ENCODE results near the gene ZNF629. TPM values are rescaled to one million over a fixed set of nuclear protein-coding genes. Genes with fewer than 3 reads are reported as not detected.
"Not testable (repeated sequence)": the region's sequence is repeated elsewhere in the genome, so short reads cannot be mapped to it uniquely, and the experiment has no call there.

ZNF629 gene
- total and polyA plus RNA-seq, 3 donors from 2014 or later: 11.2 to 21.9 (median 19.4) TPM

DNA sequence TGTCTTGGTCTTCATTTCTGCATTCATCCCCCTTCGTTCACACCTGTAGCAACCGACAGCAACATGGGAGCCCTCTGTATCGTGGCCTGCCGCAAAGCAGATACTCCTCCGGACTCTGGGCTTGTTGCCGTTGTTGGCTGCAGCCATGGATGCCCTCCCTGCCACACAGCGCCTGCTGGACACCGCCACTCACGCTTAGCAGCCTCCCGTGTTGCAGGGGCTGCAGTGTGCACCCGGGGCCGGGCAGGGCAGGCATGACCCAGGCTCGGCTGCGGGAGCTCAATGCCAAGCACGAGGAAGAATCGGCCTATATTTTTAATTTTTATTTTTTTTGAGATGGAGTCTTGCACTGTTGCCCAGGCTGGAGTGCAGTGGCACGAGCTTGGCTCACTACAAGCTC is 34.9 kb upstream of the ZNF629 start:
- intact Hi-C loops (cut with DNase I; ENCODE audit: low total_unique reads): no loop called here
- H3K27ac ChIP-seq: no peak overlapping the region
- no peaks in the 10 kb centered on the region for H3K27me3 ChIP-seq

DNA sequence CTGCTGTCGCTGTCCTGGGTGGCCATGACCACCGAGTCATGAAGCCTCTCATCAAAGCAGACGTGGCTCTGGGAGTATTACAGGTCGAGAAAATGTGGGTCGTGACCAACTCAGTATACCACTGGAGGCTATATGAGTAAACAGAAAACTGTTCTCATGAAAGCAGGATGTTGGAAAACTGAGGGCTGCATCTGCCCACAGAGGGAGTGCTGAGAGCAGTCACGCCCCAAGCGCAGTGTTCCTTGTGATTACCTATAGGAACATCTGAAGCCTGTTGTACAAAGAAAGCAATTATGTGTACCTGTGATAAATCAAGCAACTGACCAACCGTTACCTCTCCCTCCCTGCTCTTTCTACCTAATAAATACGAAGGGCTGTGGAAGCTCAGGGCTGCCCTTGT is 34.4 kb upstream of the ZNF629 start:
- H3K4me1 ChIP-seq; DNase-seq; intact Hi-C loops (cut with DNase I; ENCODE audit: low total_unique reads); H3K36me3 ChIP-seq (ENCODE audit: low read depth, missing control alignments); H3K27me3 ChIP-seq; H3K4me3 ChIP-seq; H3K27ac ChIP-seq; H3K9me3 ChIP-seq: not testable (repeated sequence)
- WGBS, 2 donors: 60 to 79% methylated on average over 9 of the region's 9 CpGs

More for the DNA sequence above, 34.9 kb upstream of the ZNF629 start:
- Histone ChIP-seq H3K4me1 (no peaks in the 10 kb centered on the region), H3K36me3 (ENCODE audit: low read depth, missing control alignments) (no peaks in the 10 kb centered on the region), H3K9me3 (no peaks in the 10 kb centered on the region), H3K4me3 (no peak overlapping the region)
- DNase-seq: no peak
- 85 to 88% methylated on average over 17 of the region's 17 CpGs for WGBS, 2 donors
- TF ChIP-seq, protein P1, sequence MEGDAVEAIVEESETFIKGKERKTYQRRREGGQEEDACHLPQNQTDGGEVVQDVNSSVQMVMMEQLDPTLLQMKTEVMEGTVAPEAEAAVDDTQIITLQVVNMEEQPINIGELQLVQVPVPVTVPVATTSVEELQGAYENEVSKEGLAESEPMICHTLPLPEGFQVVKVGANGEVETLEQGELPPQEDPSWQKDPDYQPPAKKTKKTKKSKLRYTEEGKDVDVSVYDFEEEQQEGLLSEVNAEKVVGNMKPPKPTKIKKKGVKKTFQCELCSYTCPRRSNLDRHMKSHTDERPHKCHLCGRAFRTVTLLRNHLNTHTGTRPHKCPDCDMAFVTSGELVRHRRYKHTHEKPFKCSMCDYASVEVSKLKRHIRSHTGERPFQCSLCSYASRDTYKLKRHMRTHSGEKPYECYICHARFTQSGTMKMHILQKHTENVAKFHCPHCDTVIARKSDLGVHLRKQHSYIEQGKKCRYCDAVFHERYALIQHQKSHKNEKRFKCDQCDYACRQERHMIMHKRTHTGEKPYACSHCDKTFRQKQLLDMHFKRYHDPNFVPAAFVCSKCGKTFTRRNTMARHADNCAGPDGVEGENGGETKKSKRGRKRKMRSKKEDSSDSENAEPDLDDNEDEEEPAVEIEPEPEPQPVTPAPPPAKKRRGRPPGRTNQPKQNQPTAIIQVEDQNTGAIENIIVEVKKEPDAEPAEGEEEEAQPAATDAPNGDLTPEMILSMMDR (IDR thresholded peaks at IDR 0.05): no peak
- TF ChIP-seq POLR2A (IDR thresholded peaks at IDR 0.05): no peak

DNA sequence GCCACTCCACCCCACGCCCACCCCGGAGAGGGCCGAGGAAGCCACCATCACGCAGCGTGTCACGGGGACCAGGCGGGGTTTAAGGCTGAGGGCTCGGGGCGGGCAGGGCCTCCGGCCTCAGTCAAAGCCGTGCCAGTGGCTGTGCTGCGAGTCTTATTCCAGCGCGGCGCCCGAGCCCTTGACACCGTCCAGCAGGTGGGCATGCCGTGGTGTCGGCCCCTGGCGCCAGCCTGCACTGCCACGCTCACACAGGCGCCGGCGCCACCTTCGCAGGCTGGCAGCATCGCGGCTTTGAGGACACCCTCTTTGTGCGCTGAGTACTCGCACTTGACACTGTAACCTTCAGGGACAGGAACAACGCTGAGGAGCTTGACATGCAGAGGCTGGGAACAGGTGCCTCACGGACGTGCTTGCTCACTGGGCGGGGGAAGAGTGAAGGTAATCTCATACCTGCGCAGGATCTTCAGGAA is 34.0 kb upstream of the ZNF629 start:
- H3K27me3 ChIP-seq: no peaks in the 10 kb centered on the region
- 85 to 86% methylated on average over 10 to 24 of the region's 34 CpGs for WGBS, 2 donors

DNA sequence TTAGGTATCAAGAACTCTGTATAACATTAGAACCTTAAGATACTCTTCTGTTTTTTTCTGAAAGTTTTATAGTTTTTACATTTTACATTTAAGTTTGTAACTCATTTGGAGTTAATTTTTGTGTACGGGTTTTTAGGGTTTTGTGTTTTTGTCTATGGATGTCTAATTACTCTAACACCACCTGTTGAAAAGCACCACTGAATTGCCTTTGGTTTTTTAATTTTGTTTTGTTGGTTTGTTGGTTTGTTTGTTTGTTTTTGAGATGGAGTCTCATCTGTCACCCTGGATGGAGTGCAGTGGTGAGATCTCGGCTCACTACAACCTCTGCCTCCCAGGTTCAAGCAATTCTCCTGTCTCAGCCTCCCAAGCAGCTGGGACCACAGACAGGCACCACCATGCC is 29.8 kb upstream of the ZNF629 start:
- 41 to 63% methylated on average over 2 of the region's 2 CpGs for WGBS, 2 donors
- intact Hi-C loops (cut with DNase I; ENCODE audit: low total_unique reads): no loop called here

More for the DNA sequence above, 34.0 kb upstream of the ZNF629 start:
- intact Hi-C loops (cut with DNase I; ENCODE audit: low total_unique reads): no loop called here
- no peak for DNase-seq
- Histone ChIP-seq H3K9me3 (no peaks in the 10 kb centered on the region), H3K27ac (no peak overlapping the region), H3K36me3 (ENCODE audit: low read depth, missing control alignments) (no peaks in the 10 kb centered on the region), H3K4me1 (no peaks in the 10 kb centered on the region), H3K4me3 (no peak overlapping the region)
- no peak for TF ChIP-seq POLR2A (IDR thresholded peaks at IDR 0.05)
- TF ChIP-seq, protein P1 (IDR thresholded peaks at IDR 0.05): no peak

DNA sequence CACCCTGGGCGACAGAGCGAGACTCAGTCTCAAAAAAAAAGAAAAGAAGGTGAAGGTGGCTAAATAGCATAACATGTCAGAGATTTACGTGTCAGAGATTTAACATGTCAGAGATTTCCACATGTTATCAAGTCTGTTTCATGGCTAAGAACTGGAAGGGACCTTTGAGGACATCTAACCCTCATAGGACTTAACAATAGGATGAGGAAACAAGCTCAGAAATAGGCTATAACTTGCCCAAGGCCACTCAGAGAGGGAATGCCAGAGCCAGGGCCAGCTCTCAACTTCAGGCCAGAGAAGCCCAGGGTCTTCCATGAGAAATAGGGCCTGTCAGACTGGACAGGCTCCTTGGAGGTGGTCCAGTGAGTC is 26.8 kb upstream of the ZNF629 start:
- Histone ChIP-seq H3K4me3 (peak overlapping the region; percentile 46 to 56), H3K9me3 (no peaks in the 10 kb centered on the region), H3K27me3 (no peaks in the 10 kb centered on the region), H3K4me1 (peaks cover 4% of the 10 kb centered on the region), H3K27ac (peak overlapping the region; percentile 12 to 82), H3K36me3 (ENCODE audit: low read depth, missing control alignments) (no peaks in the 10 kb centered on the region)
- TF ChIP-seq, protein P1 (IDR thresholded peaks at IDR 0.05): no peak
- no peak for TF ChIP-seq POLR2A (IDR thresholded peaks at IDR 0.05)
- intact Hi-C loops (cut with DNase I; ENCODE audit: low total_unique reads): no loop called here
- 75 to 78% methylated on average over 3 of the region's 3 CpGs for WGBS, 2 donors
- no peak for DNase-seq

More for the DNA sequence above, 29.8 kb upstream of the ZNF629 start:
- no peak overlapping the region for H3K27ac ChIP-seq
- H3K36me3 ChIP-seq (ENCODE audit: low read depth, missing control alignments): no peaks in the 10 kb centered on the region
- no peaks in the 10 kb centered on the region for H3K9me3 ChIP-seq
- DNase-seq: no peak
- peaks cover 4% of the 10 kb centered on the region for H3K4me1 ChIP-seq
- no peaks in the 10 kb centered on the region for H3K27me3 ChIP-seq
- no peak overlapping the region for H3K4me3 ChIP-seq
- no peak for TF ChIP-seq POLR2A (IDR thresholded peaks at IDR 0.05)
- TF ChIP-seq, protein P1 (IDR thresholded peaks at IDR 0.05): no peak

DNA sequence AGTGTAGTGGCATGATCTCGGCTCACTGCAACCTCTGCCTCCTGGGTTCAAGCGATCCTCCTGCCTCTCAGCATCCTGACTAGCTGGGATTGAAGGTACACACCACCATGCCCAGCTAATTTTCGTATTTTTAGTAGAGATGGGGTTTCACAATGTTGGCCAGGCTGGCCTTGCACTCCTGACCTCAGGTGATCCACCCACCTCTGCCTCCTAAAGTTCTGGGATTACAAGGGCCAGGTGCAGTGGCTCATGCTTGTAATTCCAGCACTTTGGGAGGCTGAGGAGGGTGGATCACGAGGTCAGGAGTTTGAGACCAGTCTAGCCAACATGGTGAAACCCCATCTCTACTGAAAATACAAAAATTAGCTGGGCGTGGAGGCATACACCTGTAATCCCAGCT is 22.7 kb upstream of the ZNF629 start:
- H3K4me3 ChIP-seq; H3K27me3 ChIP-seq; H3K9me3 ChIP-seq; H3K36me3 ChIP-seq (ENCODE audit: low read depth, missing control alignments); intact Hi-C loops (cut with DNase I; ENCODE audit: low total_unique reads); H3K27ac ChIP-seq; H3K4me1 ChIP-seq; DNase-seq: not testable (repeated sequence)
- WGBS, 2 donors: 85 to 87% methylated on average over 5 of the region's 5 CpGs

DNA sequence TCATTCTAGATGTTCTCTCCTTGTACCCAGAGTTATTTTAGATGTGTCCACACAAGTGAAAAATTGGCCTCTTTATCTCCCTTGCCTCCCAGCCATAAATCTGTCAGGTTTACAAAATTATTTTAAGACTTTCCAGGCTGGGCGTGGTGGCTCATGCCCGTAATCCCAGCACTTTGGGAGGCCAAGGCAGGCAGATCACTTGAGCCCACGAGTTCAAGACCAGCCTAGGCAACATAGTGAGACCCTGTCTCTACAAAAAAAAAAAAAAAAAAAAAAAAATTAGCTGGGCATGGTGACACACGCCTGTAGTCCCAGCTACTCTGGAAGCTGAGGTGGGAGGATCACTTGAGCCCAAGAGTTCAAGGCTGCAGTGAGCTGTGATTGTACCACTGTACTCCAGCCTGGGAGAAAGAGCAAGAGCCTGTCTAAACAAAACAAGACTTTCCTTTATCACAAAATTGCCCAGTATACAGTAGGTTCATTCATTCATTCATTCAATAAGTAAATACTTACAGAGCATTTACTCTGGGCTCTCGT is 22.0 kb upstream of the ZNF629 start:
- intact Hi-C loops (cut with DNase I; ENCODE audit: low total_unique reads); H3K27me3 ChIP-seq; H3K27ac ChIP-seq; H3K36me3 ChIP-seq (ENCODE audit: low read depth, missing control alignments); H3K4me3 ChIP-seq; H3K4me1 ChIP-seq; DNase-seq; H3K9me3 ChIP-seq: not testable (repeated sequence)
- 52 to 87% methylated on average over 2 to 5 of the region's 5 CpGs for WGBS, 2 donors
